Islet of Langerhans (tissue), 1 donor: Measurements from ENCODE around the gene FDXACB1.
A peak's percentile ranks its signal among the peaks of the same experiment; 100 is the strongest.
"Not testable (repeated sequence)": the region's sequence is repeated elsewhere in the genome, so short reads cannot be mapped to it uniquely, and the experiment has no call there.

ENCODE experiments used
- FAIRE-seq: peaks from one replicate; lab custom pipeline; 2011; peaks lifted over from hg19 to GRCh38; lab: Jason Lieb, UNC

FDXACB1 gene

DNA sequence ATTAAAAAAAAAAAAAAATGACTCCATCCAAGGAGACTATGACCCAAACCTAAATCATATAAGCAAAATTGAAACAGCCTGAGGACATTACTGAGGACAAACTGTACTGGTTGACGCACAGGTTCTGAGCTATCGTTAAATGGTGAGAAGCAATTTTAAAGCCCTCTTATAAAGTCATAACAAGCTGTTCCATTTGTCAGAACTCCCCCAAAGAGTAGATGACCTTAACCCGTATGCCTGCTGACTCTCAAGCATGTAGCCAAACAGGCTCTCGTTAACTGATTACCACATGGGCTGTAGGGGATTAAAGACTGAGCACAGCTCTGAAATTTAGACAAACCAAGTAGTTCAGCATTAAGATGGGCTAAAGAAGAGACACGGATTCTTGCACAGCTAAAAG is 30.4 kb upstream of the FDXACB1 start:
- FAIRE-seq: no peak

GRCh38 chr11:111908639-111909305 is 29.8 kb upstream of the FDXACB1 start:
- FAIRE-seq: no peak

GRCh38 chr11:111906680-111907079 is 27.7 kb upstream of the FDXACB1 start:
- no peak for FAIRE-seq

GRCh38 chr11:111905411-111905810 is 26.4 kb upstream of the FDXACB1 start:
- FAIRE-seq: no peak

DNA sequence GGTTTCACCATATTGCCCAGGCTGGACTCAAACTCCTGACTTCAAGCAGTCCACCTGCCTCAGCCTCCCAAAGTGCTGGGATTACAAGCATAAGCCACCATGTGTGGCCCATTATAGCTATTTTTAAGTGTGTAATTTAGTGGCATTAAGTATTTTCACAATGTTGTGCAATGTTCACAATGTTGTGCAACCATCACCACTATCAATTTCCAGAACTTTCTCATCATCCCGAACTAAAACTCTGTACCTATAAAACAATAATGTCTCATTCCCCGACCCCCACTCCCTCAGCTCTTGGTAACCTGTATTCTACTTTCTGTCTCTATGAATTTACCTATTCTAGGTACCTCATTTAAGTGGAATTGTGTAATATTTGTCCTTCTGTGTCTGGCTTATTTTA is 7.9 kb upstream of the FDXACB1 start:
- no peak for FAIRE-seq

- peak; percentile 62 for FAIRE-seq
These were observed 7.1 kb upstream of the FDXACB1 start for GRCh38 chr11:111886032-111886431.

GRCh38 chr11:111885053-111885452 is 6.1 kb upstream of the FDXACB1 start:
- not testable (repeated sequence) for FAIRE-seq

DNA sequence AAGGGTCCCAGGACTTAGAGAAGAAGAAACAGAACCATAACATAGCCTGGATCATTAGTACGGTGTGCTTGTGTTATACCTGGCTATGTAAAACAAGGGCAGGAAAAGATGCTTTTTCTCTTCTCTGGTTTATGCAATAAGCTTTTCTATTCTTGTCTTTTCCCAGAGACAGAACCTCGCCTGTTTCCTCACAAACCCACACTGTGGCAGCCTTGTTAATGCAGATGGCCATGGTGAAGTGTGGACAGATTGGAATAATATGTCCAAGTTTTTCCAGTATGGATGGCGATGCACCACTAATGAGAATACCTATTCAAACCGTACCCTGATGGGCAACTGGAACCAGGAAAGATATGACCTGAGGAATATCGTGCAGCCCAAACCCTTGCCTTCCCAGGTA is 3.2 kb upstream of the FDXACB1 start:
- no peak for FAIRE-seq

DNA sequence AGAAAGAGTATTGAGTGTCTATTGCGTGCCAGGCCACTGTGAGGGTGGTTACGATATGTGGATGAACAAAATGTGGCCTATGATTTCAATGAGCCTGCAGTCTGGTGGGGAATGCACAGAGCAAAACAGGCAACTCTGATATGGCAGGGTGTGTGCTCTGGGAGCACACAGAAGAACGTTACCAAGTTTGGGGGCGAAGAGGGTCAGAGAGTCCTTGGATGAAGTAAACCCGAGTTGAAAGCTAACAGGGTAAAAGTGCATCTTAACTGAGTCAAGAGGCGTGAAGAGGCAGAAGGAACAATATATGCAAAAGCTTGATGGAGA is 634 bp upstream of the FDXACB1 start:
- no peak for FAIRE-seq

DNA sequence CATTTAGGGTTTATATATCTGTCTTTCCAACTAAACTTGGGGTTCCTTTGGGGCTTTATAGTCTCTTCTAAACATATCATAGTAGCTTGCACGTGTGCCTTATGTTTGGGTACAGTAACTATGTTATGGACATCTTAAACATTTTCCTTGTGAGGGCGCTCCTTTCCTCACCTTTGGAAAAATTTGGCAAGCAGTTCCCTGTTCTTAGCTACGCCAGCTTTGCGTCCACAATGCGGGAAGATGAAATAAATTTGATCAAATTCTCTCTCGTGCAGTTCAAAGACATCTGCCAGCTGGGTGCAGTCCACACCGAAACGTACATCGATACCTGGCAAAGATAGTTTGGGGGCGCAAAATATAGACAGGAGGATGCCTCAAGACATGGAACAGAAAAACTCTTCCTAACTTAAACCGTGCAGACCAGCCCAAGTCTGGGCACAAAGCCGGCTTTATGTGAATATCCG is 548 bp downstream of the FDXACB1 start:
- no peak for FAIRE-seq

DNA sequence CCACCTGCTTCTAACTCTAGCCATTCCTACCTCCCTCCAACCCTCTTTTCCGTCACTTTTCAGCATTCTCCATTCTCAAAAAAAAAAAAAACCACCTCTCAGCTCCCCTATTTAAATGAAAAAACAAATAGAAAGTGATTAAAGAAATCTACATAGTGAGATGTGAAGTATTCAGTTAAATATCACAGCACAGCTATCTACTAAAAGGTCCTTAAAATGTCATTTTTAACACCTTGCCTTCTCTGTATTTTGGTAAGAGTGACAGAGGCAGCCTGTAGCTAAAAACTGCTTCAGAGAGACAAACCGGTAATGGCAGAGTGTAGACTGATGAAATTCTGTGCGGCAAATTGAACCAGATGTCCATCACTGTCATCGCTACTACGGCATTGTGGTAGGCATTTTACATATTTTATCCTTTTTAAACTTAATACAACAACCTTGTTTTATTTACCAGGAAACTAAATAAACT is 7.2 kb downstream of the FDXACB1 start:
- FAIRE-seq: peak; percentile 61

DNA sequence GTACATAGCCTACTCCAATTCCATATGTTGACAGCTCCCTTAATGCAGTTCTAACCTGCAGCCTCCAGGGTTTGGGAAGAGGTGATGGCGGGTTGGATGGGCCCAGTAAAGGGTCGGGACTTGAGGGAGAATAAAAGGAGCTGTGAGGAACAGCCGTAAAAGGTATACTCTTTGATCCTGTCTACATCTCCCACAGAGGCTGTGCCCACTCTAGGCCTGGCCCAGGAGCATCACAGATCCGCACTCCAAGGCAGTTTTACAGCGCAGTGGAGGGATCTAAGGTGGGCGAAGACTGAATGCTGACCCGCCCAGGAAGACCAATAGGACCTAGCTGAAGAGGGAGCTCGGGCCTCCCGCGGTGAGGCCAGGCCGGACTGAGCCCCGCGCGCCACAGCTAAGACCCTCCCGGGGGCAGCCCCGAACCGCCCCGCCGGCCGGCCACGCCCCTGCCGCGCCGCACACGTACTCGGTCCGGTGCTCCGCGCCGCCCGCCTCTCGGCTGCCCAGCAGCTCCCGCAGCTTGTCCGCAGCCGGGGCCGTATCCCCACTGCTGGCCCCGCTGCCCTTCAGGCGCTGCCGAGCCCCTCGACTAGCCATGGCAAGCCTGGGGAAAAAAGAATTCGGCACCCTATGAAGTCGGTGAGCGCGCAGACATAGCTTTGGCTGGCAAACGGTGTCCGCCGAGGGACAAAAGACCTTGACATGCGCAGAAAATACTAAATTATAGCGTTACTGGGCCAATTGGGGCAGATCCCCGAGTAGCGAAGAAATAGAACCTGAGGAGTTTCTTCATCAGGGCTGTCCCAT is 7.9 kb downstream of the FDXACB1 start, which contains the start of gene ALG9:
Gene ALG9 (minus strand): TSS at position 696 of the 807 bp plus-strand sequence. CDS start 99 bp downstream, at position 597.
- peak; percentile 82 for FAIRE-seq

DNA sequence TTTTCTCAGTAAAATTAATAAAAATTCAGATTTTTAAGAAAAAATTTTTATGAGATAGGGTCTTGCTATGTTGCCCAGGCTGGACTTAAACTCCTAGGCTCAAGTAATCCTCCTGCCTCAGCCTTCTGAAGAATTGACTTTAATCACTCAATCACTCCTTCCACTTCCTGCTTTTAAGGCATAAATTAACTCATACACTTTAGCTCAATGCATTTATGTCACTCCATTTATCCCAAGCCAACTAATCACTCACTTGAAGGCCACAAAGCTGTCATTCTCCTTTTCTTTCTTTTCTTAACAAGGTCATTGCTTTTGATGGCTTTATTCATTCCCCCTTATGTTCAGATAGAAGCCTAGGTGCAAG is 8.5 kb downstream of the FDXACB1 start:
- FAIRE-seq: no peak

DNA sequence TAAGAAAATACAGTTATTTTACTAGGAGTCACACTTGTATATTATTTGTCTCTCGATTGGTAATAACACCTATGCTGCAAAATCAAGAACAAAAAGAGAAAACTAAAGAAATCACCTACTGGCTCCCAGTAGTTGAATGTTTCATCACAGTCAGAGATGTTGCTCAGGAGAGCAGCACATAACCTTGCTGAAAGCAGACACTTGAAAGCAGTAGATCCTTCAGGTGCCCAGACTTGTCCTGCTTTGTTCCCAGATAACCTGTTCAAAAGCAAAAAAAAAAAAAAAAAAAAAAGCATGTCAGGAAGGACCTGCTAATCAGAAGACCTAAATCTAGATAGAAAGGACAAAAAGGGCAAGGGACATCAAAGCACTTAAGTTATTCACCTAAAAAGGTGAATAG is 8.9 kb downstream of the FDXACB1 start:
- FAIRE-seq: no peak

DNA sequence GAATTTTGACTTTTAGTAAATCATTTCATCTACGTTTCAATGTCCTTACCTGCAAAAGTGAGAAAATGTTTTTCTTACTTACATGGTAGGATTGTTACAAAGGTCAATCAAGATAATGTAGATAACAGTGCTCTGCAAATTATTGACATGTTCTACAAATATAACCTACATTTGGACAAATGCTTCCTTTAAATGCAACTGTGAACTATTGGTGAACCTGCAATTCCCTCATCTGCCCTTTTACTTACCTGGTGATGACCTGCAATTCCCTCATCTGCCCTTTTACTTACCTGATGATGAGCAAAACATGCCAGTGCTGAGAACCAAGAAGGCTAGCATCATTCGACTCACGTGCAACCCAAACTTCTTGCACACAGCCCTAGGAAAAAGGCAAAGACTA is 18.7 kb downstream of the FDXACB1 start:
- no peak for FAIRE-seq

- no peak for FAIRE-seq
These were observed 23.5 kb downstream of the FDXACB1 start for GRCh38 chr11:111855506-111855905.

DNA sequence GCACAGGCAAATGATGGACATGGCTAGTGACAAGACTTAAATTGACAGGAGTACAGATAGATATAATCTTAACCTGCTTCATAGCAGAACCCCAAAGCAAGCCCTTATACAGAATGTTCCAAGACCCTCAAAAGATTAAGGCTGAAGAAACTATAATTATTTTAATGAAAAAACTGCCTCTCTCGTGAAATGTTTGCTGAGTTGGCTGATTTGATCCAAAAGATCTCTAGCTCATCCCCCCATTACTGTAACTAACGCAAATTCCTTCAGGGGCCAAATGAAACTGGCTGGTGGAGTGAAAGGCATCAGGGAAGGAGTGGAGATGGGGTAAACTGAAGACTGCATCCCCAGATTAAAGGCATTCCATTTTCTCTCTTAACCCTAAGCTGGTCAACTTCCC is 26.9 kb downstream of the FDXACB1 start:
- FAIRE-seq: no peak

GRCh38 chr11:111851636-111852035 is 27.3 kb downstream of the FDXACB1 start:
- peak; percentile 5 for FAIRE-seq

DNA sequence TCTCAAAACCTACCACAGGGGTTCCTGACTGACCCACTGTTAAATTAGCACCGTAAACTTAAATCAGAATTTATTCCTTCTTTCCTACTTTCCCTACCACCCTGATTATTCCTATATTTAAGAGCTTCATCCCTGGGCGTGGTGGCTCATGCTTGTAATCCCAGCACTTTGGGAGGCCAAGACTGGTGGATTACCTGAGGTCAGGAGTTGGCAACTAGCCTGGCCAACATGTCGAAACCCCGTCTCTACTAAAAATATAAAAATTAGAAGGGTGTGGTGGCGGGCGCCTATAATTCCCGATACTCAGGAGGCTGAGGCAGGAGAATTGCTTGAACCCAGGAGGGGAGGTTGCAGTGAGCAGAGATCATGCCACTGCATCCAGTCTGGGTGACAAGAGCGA is 27.9 kb downstream of the FDXACB1 start:
- FAIRE-seq: no peak

DNA sequence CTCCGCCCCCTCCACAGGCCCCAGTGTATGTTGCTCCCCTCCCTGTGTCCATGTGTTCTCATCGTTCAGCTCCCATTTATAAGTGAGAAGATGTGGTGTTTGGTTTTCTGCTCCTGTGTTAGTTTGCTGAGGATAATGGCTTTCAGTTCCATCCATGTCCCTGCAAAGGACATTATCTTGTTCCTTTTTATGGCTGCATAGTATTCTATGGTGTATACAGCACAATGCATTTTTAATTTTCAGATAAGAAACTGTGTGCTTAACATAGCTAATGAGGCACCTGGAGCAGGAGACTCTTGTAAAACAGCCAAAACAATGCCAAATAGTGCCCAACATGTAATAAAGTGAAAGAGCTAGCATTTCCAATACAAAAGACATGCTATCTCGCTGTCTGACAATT is 29.3 kb downstream of the FDXACB1 start:
- FAIRE-seq: no peak

DNA sequence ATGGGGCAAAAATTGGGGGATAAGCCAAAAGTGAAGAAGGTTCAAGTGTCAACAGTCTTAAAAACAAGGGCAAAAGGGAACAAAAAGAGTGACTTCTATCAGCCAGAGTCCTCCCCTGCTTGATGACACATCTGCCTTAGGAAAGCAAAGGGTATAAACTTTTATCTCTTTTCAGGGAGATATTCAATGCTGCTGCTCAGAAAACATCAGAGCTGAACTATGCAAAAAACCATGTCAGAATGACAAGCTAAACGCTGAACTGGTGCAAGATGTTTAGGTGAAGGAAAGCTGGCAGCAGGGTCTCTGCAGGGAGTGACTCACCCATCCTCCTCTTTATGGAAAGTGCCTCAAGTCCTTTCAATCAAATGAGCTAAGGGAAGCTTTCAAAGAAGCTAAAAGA is 32.3 kb downstream of the FDXACB1 start:
- FAIRE-seq: no peak

- no peak for FAIRE-seq
These were observed 32.9 kb downstream of the FDXACB1 start for GRCh38 chr11:111846063-111846462.

DNA sequence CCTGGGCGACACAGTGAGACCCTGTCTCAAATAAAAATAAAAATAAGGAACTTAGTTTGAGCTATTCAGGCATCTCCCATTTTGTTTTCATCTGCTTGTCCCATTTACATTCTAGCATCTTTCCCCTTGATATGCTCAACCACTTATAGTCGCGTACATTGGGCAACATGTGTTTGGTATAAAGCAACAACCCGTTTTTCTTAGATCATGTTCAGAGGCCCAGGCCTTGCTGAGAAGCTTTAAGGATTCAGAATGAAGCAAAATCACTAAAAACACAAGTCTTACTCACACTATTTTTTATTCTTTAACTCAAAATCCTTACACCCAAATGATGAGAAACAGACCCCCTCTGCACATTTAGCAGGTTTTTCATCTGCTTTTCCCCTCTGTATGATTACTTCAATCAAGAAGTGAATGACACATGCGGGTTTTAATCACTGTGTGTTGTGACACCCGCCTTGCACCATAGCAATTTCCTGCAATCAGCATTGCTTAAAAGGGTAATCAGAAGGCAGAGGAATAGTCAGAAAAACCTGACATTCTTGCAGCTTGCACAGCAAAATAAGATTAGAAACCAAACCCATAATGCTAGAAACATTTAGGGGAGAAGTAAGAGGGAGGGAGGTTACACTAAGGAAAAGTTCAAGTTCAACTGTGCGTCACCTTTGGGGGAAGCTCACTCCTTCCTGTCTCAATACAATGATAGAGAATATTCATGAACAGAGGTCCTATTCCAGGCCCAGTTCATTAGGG is 33.5 kb downstream of the FDXACB1 start:
- no peak for FAIRE-seq
